BLaER1 treated with 17β-estradiol and CSF1 and Interleukin-3, amounts not matched to agents 10 nM and 100 nM (cell line): Measurements from ENCODE around the gene OVAAL.

Experiments
- H3K27ac ChIP-seq, 11 experiments: shearing (Covaris generic); formaldehyde crosslinking; 2 replicates each; pipeline ENCODE4 v1.8.1; 2022
- H3K27me3 ChIP-seq, 11 experiments: shearing (Covaris generic); formaldehyde crosslinking; 2 replicates each; pipeline ENCODE4 v1.8.1; 2022
- H3K36me3 ChIP-seq, 11 experiments: shearing (Covaris generic); formaldehyde crosslinking; 2 replicates each; pipeline ENCODE4 v1.8.1; 2022
- H3K4me1 ChIP-seq, 10 experiments: shearing (Covaris generic); formaldehyde crosslinking; 2 replicates each; pipeline ENCODE4 v1.8.1; 2022
- H3K4me2 ChIP-seq, 11 experiments: shearing (Covaris generic); formaldehyde crosslinking; 2 replicates each; pipeline ENCODE4 v1.8.1; 2022
- H3K4me3 ChIP-seq, 10 experiments: shearing (Covaris generic); formaldehyde crosslinking; 2 replicates each; pipeline ENCODE4 v1.8.1; 2022
- H3K9ac ChIP-seq, 11 experiments: shearing (Covaris generic); formaldehyde crosslinking; 2 replicates each; pipeline ENCODE4 v1.8.1; 2022
- H3K9me3 ChIP-seq, 11 experiments: shearing (Covaris generic); formaldehyde crosslinking; replicated peaks in 1 of 11; 2 replicates each; pipeline ENCODE4 v1.8.1; 2022
- H4K20me1 ChIP-seq, 11 experiments: shearing (Covaris generic); formaldehyde crosslinking; 2 replicates each; pipeline ENCODE4 v1.8.1; 2022
- Cebpa-rat ChIP-seq, 11 experiments: shearing (Covaris generic); IDR thresholded peaks; 2 replicates each; pipeline ENCODE4 v1.8.1; 2022

The OVAAL gene

GRCh38 chr1:180566026-180566425 is 7.3 kb downstream of the OVAAL start:
- no peaks in the 10 kb centered on the region for H3K9me3 ChIP-seq
- H3K4me3 ChIP-seq: no peak overlapping the region

GRCh38 chr1:180566495-180566894 is 7.7 kb downstream of the OVAAL start:
- Histone ChIP-seq H3K36me3 (no peaks in the 10 kb centered on the region), H3K9ac (no peak overlapping the region), H3K27me3 (no peaks in the 10 kb centered on the region), H4K20me1 (no peaks in the 10 kb centered on the region), H3K4me1 (peaks cover 0 to 3% (median 1%) of the 10 kb centered on the region in 10 experiments; a peak in 4 of 20 replicates), H3K9me3 (no peaks in the 10 kb centered on the region), H3K4me3 (no peak overlapping the region), H3K27ac (no peak overlapping the region), H3K4me2 (no peak overlapping the region)
- TF ChIP-seq Cebpa-rat (IDR thresholded peaks at IDR 0.05): no peak

More at GRCh38 chr1:180566026-180566425, 7.3 kb downstream of the OVAAL start:
- Histone ChIP-seq H3K4me2 (no peak overlapping the region), H3K36me3 (no peaks in the 10 kb centered on the region), H3K4me1 (no peaks in the 10 kb centered on the region), H4K20me1 (no peaks in the 10 kb centered on the region), H3K9ac (no peak overlapping the region), H3K27me3 (no peaks in the 10 kb centered on the region), H3K27ac (no peak overlapping the region)
- TF ChIP-seq Cebpa-rat (IDR thresholded peaks at IDR 0.05): no peak

GRCh38 chr1:180567654-180568053 is 8.9 kb downstream of the OVAAL start:
- no peaks in the 10 kb centered on the region for H3K27me3 ChIP-seq
- H4K20me1 ChIP-seq: no peaks in the 10 kb centered on the region
- H3K4me2 ChIP-seq: no peak overlapping the region
- H3K36me3 ChIP-seq: no peaks in the 10 kb centered on the region
- H3K4me1 ChIP-seq: peaks cover 0 to 10% (median 5%) of the 10 kb centered on the region in 10 experiments; a peak in 5 of 20 replicates
- no peak overlapping the region for H3K4me3 ChIP-seq
- no peak overlapping the region for H3K27ac ChIP-seq
- TF ChIP-seq Cebpa-rat (IDR thresholded peaks at IDR 0.05): no peak
- H3K9ac ChIP-seq: no peak overlapping the region
- H3K9me3 ChIP-seq: no peaks in the 10 kb centered on the region

- peaks cover 0 to 12% (median 5%) of the 10 kb centered on the region in 10 experiments; a peak in 5 of 20 replicates for H3K4me1 ChIP-seq
- no peak overlapping the region for H3K9ac ChIP-seq
- H3K36me3 ChIP-seq: no peaks in the 10 kb centered on the region
- H3K4me3 ChIP-seq: no peak overlapping the region
- no peak for TF ChIP-seq Cebpa-rat (IDR thresholded peaks at IDR 0.05)
- H3K4me2 ChIP-seq: no peak overlapping the region
- no peak overlapping the region for H3K27ac ChIP-seq
- no peaks in the 10 kb centered on the region for H3K9me3 ChIP-seq
- no peaks in the 10 kb centered on the region for H4K20me1 ChIP-seq
- no peaks in the 10 kb centered on the region for H3K27me3 ChIP-seq
Measured at GRCh38 chr1:180568184-180568583, 9.4 kb downstream of the OVAAL start.

GRCh38 chr1:180571060-180571831 is 12.5 kb downstream of the OVAAL start:
- Histone ChIP-seq H3K9ac (no peak overlapping the region), H3K9me3 (no peaks in the 10 kb centered on the region), H3K36me3 (no peaks in the 10 kb centered on the region), H3K4me3 (no peak overlapping the region), H4K20me1 (no peaks in the 10 kb centered on the region), H3K4me1 (peaks cover 0 to 12% (median 5%) of the 10 kb centered on the region in 10 experiments; a peak in 5 of 20 replicates), H3K27ac (no peak overlapping the region), H3K4me2 (peak overlapping the region in 5 of 11 experiments; percentile 5 to 36 (median 12); a peak in 4 of 22 replicates), H3K27me3 (no peaks in the 10 kb centered on the region)
- no peak for TF ChIP-seq Cebpa-rat (IDR thresholded peaks at IDR 0.05)

GRCh38 chr1:180571832-180572636 is 13.3 kb downstream of the OVAAL start:
- Histone ChIP-seq H3K27me3 (no peaks in the 10 kb centered on the region), H3K9ac (no peak overlapping the region), H3K9me3 (no peaks in the 10 kb centered on the region), H3K4me1 (peaks cover 0 to 12% (median 5%) of the 10 kb centered on the region in 10 experiments; a peak in 5 of 20 replicates), H3K27ac (no peak overlapping the region), H3K4me2 (peak overlapping the region in 5 of 11 experiments; percentile 5 to 36 (median 12); a peak in 5 of 22 replicates), H3K36me3 (no peaks in the 10 kb centered on the region), H4K20me1 (no peaks in the 10 kb centered on the region), H3K4me3 (no peak overlapping the region)
- TF ChIP-seq Cebpa-rat (IDR thresholded peaks at IDR 0.05): no peak

GRCh38 chr1:180572760-180573159 is 14.0 kb downstream of the OVAAL start:
- Histone ChIP-seq H3K4me2 (peak overlapping the region in 2 of 11 experiments; percentile 3 to 14; a peak in 2 of 22 replicates), H3K9ac (no peak overlapping the region), H3K27ac (no peak overlapping the region), H3K4me3 (no peak overlapping the region), H3K4me1 (peaks cover 0 to 12% (median 5%) of the 10 kb centered on the region in 10 experiments; a peak in 5 of 20 replicates), H3K27me3 (no peaks in the 10 kb centered on the region), H4K20me1 (no peaks in the 10 kb centered on the region), H3K36me3 (no peaks in the 10 kb centered on the region), H3K9me3 (no peaks in the 10 kb centered on the region)
- TF ChIP-seq Cebpa-rat (IDR thresholded peaks at IDR 0.05): no peak

GRCh38 chr1:180574031-180574713 is 15.4 kb downstream of the OVAAL start:
- no peaks in the 10 kb centered on the region for H3K9me3 ChIP-seq
- no peak overlapping the region for H3K4me3 ChIP-seq
- H4K20me1 ChIP-seq: no peaks in the 10 kb centered on the region
- H3K27me3 ChIP-seq: no peaks in the 10 kb centered on the region
- H3K9ac ChIP-seq: no peak overlapping the region
- no peak overlapping the region for H3K4me2 ChIP-seq
- no peak overlapping the region for H3K27ac ChIP-seq
- H3K4me1 ChIP-seq: peaks cover 0 to 12% (median 5%) of the 10 kb centered on the region in 10 experiments; a peak in 5 of 20 replicates
- H3K36me3 ChIP-seq: no peaks in the 10 kb centered on the region
- no peak for TF ChIP-seq Cebpa-rat (IDR thresholded peaks at IDR 0.05)

- Histone ChIP-seq H3K36me3 (no peaks in the 10 kb centered on the region), H3K9ac (no peak overlapping the region), H3K4me2 (no peak overlapping the region), H3K27ac (no peak overlapping the region), H4K20me1 (no peaks in the 10 kb centered on the region), H3K4me1 (peaks cover 0 to 9% (median 0%) of the 10 kb centered on the region in 10 experiments; a peak in 3 of 20 replicates), H3K4me3 (no peak overlapping the region), H3K9me3 (no peaks in the 10 kb centered on the region), H3K27me3 (no peaks in the 10 kb centered on the region)
- TF ChIP-seq Cebpa-rat (IDR thresholded peaks at IDR 0.05): no peak
Measured at GRCh38 chr1:180577361-180577760, 18.6 kb downstream of the OVAAL start.
